GM21737 (cell line): Measurements from ENCODE around the gene ASB3.
"Not testable (repeated sequence)": the region's sequence is repeated elsewhere in the genome, so short reads cannot be mapped to it uniquely, and the experiment has no call there.

Experiments
- ATAC-seq: cut with Tn5 transposase; IDR thresholded peaks from one replicate; pipeline ENCODE4 v1.9.1; 2021; ENCODE audit warnings: mild to moderate bottlenecking, moderate library complexity; ENCODE audit not compliant: unreplicated experiment

Gene ASB3

GRCh38 chr2:53744395-53745065 is 42.2 kb downstream of the ASB3 start:
- no peak for ATAC-seq

GRCh38 chr2:53740170-53740569 is 46.6 kb downstream of the ASB3 start:
- no peak for ATAC-seq

DNA sequence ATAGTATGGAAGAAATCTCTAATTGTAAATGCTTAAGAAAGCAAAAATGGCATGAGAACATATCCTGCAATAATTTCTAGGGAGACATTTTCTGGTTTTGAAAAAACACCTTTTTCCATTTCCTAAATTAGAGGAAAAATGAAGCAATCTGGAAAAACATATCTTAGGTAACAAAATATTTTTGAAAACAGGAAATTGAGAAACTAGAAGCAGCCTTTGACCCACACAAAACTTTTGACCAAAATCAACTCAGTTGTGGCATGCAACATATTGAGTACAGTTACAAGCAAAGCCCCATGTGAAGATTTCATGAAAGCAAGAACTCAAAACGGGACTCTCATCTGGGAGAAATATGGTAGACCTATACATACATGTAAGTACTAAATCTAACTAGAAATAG is 47.7 kb downstream of the ASB3 start:
- no peak for ATAC-seq

DNA sequence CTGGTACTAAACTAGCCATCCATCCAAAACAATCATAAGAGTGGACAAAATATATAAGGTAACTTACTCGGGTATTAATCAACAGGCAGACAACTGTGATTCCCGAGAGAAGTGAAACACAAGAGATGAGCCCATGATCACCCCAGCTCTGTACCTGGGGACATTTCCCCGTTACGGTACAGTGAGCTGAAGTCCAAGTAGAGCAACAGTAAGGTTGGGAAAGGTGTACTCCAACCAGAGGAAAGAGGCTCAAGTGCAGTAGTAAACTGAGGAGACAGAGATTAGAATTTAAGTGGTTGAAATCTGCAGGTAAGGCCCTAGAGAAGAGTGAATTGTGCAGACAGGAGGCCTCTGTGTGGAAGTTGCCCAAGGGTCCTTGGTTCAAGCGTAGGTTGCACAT is 49.7 kb downstream of the ASB3 start:
- ATAC-seq: no peak

GRCh38 chr2:53729143-53729762 is 57.5 kb downstream of the ASB3 start:
- ATAC-seq: no peak

DNA sequence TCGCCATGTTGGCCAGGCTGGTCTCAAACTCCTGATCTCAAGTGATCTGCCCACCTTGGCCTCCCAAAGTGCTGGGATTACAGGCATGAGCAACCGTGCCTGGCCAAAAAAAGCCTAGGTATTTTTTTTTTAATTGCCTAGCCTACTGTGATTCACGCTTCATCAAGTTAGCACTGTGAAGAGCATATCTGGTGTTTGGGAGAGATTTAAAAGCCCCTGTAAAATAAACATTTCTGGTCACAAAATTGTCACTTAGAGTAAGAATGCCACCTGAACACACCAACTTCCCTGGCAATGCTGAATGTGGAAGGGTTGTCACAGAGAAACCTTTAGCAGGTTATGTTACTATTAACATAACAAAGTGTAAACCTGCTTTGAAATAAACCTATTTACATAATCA is 58.8 kb downstream of the ASB3 start:
- ATAC-seq: no peak

- no peak for ATAC-seq
These were observed 61.1 kb downstream of the ASB3 start for GRCh38 chr2:53725662-53726061.

GRCh38 chr2:53724536-53724935 is 62.2 kb downstream of the ASB3 start:
- ATAC-seq: no peak

DNA sequence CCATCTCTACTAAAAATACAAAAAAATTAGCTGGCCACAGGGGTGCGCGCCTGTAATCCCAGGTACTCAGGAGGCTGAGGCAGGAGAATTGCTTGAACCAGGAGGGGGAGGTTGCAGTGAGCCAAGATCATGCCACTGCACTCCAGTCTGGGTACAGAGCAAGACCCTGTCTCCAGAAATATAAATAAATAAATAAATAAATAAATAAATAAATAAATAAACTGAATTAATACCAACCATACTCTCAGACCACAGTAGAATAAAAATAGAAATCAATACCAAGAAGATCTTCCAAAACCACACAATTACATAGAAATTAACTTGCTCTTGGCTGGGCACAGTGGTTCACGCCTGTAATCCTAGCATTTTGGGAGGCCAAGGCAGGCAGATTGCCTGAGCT is 65.8 kb downstream of the ASB3 start:
- not testable (repeated sequence) for ATAC-seq

DNA sequence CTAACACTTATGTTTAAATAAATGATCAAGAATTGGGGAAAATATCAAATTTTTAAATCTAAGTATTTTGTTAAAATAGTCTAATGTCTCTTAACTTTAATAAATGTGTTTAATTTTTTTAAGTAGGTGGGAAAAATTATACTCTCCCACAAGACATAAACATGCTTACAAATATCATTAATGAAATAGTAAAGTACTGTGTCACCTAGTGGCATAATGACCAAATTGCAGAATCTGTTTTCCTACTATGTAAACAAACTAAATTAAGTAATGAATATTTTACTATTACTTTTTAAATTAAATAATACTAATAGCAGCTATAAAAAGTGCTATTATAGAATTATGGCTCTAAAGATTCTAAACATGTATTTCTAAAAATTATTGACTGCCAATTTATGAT is 71.2 kb downstream of the ASB3 start:
- no peak for ATAC-seq

DNA sequence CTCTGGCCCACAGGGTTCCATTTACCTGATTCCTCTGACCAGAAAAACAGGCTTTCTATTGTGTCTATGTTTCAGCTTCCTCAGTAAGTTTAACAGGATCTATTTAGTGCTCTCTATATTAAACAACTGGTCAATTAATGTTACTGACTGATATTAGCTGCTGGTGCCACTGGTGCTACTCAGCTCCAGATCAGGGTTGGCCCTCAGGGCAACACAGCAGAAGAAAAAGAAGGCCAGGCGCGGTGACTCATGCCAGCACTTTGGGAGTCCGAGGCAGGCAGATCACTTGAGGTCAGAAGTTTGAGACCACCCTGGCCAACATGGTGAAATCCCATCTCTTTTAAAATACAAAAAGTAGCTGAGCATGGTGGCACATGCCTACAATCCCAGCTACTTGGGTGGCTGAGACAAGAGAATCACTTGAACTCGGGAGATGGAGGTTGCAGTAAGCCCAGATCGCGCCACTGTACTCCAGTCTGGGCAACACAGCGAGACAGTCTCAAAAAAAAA is 75.4 kb downstream of the ASB3 start:
- ATAC-seq: no peak

DNA sequence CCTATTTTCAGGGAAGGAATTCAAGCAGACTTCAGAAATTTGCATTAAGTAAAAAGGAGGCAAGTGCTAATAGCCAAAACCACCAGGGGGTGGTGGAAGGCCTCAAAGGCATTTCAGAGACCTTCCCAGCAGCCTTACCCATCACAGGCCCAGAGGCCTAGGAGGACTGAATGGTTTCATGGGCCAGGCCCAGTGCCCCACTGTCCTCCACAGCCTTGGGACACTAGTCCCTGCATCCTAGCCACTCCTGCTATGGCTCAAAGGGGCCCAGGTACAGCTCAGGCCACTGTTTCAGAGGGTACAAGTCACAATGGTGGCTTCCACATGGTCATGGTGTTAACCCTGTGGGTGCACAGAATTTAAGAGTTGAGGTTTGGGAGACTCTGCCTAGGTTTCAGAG is 77.8 kb downstream of the ASB3 start:
- ATAC-seq: no peak

DNA sequence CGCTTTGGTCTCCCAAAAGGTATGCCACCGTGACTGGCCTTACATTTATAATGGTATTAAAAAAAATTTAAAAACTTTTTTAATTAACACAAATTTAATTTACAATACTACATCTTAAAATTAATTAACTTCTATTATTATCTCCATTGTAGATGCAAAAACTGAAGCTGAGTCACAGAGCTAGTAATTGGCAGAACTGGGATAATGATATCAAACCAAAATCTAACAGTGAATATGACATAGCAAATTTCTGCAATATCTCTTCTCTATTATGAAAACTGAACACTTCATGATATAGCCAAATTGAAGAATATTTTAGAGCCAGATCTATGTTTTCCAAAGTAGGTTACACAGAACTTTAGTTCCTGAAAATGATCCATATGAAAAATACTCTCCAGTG is 85.5 kb downstream of the ASB3 start:
- no peak for ATAC-seq

DNA sequence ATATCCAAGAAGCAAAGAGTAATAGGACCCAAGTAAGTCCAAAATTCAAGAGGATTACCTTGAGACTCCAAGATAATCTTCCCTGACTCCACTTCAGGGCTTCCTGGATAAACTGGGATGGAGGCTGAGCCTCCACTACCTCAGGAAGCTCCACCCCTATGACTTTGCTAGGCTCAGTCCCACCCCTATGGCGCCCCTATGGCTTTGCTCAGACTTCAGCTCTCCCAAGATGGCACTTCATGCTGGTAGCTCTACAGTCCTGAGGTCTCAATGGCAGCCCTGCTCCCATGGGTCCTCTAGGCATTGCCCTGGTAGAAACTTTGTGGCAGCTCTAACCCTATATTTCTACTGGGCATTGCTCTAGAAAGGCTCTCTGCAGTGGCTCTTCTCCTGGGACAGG is 89.1 kb downstream of the ASB3 start:
- no peak for ATAC-seq

DNA sequence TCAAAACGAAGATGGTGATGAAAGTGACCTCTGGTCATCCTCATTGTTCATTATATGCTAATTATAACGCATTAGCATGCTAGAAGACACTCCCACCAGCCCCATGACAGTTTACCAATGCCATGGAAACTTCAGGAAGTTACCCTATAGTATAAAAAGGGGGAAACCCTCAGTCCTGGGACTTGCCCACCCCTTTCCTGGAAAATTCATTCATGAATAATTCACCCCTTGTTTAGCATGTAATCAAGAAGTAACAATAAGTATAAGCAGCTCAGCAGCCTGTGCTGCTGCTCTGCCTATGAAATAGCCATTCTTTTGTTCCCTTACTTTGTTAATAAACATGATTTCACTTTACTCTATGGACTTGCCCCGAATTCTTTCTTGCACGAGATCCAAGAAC is 89.7 kb downstream of the ASB3 start:
- ATAC-seq: no peak

DNA sequence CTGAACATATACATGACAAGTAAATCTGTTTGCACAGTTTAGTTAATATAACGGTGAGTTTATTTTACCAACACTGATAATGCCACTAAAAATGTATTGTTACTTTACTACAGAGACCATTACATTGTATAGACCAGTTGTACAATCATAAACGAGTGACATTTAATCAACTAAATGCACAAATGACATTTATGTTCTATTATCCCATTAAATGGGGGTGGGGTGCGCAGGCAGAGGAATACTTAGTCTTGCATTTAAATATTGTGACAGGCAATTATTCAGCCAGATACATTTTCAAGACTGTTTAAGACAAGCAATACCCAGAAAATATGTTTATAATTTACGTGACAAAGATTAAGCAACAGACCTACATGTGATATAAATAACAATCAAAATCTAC is 91.2 kb downstream of the ASB3 start:
- no peak for ATAC-seq

DNA sequence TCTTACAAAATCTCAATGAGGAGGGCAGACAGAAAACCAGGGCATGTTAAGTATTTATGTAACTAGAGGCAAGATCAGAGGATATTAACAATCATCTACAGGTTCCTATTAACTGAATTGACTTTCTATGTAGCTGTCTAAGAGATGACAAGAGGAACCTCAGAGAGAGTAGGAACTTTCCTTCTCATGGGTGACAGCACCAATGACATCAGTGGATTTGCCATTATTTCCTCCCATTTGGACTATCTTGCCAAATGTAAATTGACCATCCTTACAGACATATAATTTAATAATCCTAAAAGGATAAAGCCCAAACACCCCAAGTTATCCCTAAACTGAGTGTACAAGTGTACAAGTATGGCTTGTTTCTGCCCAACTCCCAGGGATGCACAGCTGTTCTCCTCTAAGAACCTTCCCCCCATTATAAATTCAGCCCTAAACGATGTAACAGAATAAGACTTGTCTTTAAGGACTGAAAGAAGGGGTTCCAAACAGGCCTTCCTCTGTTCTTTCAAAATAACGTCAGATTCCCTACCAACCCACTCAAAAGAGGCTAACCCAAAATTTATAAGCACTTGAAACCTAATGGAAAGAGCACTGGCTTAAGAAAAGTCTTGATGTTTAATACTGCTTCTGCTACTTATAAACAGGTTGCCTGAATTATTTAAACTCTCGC is 92.5 kb downstream of the ASB3 start:
- no peak for ATAC-seq

- no peak for ATAC-seq
These were observed 95.9 kb downstream of the ASB3 start for GRCh38 chr2:53690876-53691275.

DNA sequence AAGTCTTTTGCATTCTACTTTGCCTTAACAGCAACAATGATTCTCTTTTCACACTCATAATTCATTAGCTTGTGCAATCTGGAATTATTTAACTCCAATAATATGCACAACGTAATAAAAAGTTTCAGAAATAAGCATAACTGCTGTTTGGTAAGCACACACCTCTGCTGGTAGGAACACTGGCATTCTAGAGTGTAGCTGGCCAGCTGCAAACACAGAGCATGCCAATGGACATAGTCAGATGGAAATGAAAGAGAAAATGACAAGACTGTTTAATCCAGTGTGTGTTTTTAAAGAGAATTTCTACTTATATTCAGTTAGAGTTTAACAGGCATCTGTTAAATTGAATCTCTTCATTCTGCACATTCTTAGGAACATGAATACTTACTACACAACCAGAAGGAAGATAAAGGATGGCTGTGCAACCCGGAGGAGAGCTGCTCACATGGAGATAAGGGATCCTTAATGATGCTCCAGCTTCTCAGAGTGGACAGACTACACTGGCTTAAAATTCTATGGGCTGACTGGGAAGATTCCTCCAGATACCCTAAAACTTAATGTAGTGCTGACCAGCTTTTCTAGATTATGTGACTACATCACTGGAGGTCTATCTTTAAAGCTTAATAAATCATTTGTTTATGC is 113.8 kb downstream of the ASB3 start:
- no peak for ATAC-seq

DNA sequence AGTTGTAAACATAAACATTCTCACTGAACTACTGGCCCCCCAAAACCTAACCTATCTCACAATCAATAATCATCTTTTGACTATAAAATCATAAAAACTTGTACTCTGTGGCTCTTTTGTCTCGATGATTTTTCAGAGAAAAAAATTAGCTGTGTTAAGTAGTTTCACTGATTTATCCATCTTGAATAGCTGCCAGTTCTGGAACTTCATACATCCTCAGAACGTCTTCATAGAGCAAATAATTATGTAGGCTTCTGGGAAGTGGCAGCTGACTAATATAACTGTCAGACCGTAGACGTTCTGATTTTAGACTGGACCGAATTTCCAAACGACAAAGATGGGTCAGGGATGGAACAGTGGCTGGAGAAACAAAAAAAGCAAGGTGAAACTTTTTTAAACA is 116.4 kb downstream of the ASB3 start:
- ATAC-seq: no peak

GRCh38 chr2:53668624-53669026 is 118.1 kb downstream of the ASB3 start:
- ATAC-seq: no peak

GRCh38 chr2:53667130-53667529 is 119.6 kb downstream of the ASB3 start:
- not testable (repeated sequence) for ATAC-seq
